Endothelial cell of umbilical vein (primary cell): Measurements from ENCODE around the gene PCDHGA4.
A peak's percentile ranks its signal among the peaks of the same experiment; 100 is the strongest.

ENCODE experiments used
- CTCF ChIP-seq, 2 donors: IDR thresholded peaks; 1 replicate in 1 of 2; 2 replicates in 1 of 2; pipeline ENCODE4 v1.5.1; 2011; ENCODE audit warnings: low read length in 2 of 2, mild to moderate bottlenecking in 2 of 2, moderate library complexity in 2 of 2, control low read depth in 1 of 2, inconsistent platforms in 1 of 2, low read depth in 1 of 2; ENCODE audit not compliant: insufficient read depth in 1 of 2; ENCODE audit errors: extremely low read depth in 1 of 2
- EZH2 ChIP-seq: IDR thresholded peaks from 2 replicates; pipeline ENCODE4 v1.6.1; 2012; ENCODE audit warnings: borderline replicate concordance, low read depth, mild to moderate bottlenecking, moderate library complexity, low read length, inconsistent platforms; ENCODE audit not compliant: severe bottlenecking
- FOS ChIP-seq: IDR thresholded peaks from 2 replicates; pipeline ENCODE4 v1.6.1; 2011; ENCODE audit warnings: mild to moderate bottlenecking, low read length, moderate library complexity, borderline replicate concordance; ENCODE audit not compliant: insufficient read depth
- GATA2 ChIP-seq: IDR thresholded peaks from 2 replicates; pipeline ENCODE4 v1.7.0; 2011; ENCODE audit warnings: low read depth, mild to moderate bottlenecking, moderate library complexity, mixed read lengths, low read length; ENCODE audit not compliant: insufficient read length, insufficient read depth
- JUN ChIP-seq: IDR thresholded peaks from 2 replicates; pipeline ENCODE4 v1.6.1; 2011; ENCODE audit warnings: borderline replicate concordance, low read depth; ENCODE audit not compliant: insufficient read length, insufficient read depth
- MAX ChIP-seq: IDR thresholded peaks from 2 replicates; pipeline ENCODE4 v1.6.1; 2011; ENCODE audit not compliant: insufficient read depth, insufficient read length
- MYC ChIP-seq: IDR thresholded peaks from one replicate; pipeline ENCODE4 v1.6.1; 2011; ENCODE audit warnings: mild to moderate bottlenecking, low read depth, low read length
- POLR2A ChIP-seq: IDR thresholded peaks from 2 replicates; pipeline ENCODE4 v1.6.1; 2012; ENCODE audit warnings: low read depth, mild to moderate bottlenecking, control low read depth, low read length
- POLR2AphosphoS5 ChIP-seq: IDR thresholded peaks from 2 replicates; pipeline ENCODE4 v1.6.1; 2012; ENCODE audit warnings: low read depth, mild to moderate bottlenecking, control low read depth, low read length, moderate library complexity; ENCODE audit not compliant: insufficient read depth

- TF ChIP-seq CTCF (IDR thresholded peaks at IDR 0.05; ENCODE audit: extremely low read depth in 1 of 2, insufficient read depth in 1 of 2, low read depth in 1 of 2, low read length in 2 of 2) = peak; percentile 65 to 70
- TF ChIP-seq POLR2A = no peak
- TF ChIP-seq MAX = no peak
- no peak for TF ChIP-seq POLR2AphosphoS5
- TF ChIP-seq EZH2 = no peak
- TF ChIP-seq GATA2 = no peak
- TF ChIP-seq FOS = no peak
- TF ChIP-seq JUN = no peak
- no peak for TF ChIP-seq MYC
These were observed 28.6 kb upstream of the PCDHGA4 start for GRCh38 chr5:141326088-141326854.
